Cortex of kidney (tissue), 1 donor: Measurements from ENCODE around the gene CD109.
"Not testable (repeated sequence)": the region's sequence is repeated elsewhere in the genome, so short reads cannot be mapped to it uniquely, and the experiment has no call there.

Source experiments
- DNase-seq: peaks from one replicate; lab custom pipeline; 2025; lab: John Stamatoyannopoulos, UW

CD109 gene

DNA sequence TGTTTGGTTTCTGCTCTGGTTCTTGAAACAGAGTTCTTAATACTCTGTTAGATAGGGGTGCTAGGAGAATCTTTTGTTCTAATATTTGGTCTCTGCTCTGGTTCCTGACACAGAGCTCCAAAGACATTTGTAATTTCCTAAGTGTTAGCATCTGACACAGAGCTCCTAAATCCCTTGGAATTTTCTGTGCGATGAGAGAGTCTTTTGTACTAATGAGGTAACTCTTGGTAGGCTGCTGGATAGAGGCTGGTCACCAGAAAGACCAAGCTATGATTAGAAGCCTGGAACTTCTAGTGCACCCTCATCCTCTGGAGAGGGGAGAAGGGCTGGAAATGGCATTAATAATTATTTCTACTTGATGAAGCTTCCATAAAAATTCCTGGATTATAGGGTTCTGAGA is 7.7 kb upstream of the CD109 start:
- DNase-seq: no peak

DNA sequence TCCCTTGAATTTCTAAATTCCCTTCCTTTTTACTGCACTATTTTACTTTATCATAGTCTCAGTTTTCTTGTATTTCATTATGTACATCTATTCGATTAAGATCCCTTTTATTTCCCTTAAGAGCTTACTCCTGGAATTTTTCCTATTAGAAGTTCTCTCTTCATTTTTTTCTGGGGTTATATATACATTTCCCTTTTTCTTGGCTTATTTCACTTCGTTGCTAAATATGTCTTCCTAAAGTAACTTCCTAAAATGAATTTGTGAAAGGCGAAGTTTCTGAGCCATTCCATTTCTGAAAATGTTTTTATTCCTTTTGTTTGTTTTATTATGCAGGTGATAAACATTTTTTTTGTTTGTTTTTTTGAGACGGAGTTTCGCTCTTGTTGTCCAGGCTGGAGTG is 5.9 kb upstream of the CD109 start:
- no peak for DNase-seq

DNA sequence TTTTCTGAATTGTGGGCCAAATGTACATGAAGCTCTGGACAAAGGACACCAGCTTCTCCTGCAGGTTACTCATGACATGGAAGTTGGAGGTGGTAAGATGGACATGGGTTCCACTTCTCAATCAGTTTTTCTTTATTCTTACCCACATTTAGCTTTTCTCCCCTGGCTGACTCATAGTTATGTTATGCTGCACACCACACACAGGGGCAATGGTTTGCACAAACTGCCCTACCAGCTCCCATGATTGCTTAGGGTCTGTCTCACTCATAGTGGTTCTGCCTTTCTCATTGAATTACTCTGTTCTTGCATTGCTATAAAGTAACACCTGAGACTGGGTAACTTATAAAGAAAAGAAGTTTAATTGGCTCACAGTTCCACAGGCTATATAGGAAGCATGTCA is 4.5 kb upstream of the CD109 start:
- DNase-seq: no peak

DNA sequence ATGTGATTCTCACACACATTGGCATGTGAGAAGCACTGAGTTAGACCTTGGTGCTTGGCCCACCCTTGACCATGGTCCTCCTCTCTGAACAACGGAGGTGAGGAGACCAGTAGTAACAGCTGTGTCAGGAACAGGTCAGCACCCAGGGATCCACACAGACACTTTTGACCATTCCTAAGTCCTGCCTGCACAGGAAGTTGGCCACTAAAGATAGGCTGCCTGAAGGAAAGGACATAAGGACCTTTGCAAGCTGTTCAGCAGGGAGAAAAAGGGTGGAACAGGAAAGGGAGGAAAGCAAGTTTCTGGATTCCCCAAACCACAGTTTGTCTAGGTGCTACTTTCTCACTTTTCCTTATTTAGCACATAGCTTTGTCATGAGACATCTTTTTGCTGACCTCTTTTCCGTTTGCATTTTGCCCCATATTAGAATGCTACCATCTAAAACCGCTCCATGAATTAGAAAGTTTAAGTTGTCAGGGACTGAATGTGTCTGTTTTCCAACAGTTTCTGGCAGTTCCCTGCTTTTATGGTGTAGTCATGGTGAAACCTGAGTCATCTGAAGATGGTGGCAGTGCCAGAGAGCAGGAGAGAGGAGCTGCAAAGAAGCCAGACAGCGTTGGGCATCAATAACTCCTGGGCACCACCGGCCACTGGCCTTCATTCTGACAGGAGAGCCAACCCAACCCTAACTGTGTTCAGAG is 1.1 kb upstream of the CD109 start:
- no peak for DNase-seq

- DNase-seq: no peak
Observed at GRCh38 chr6:73696966-73697655, 1.1 kb downstream of the CD109 start.

- no peak for DNase-seq
Observed at GRCh38 chr6:73699676-73700459, 3.9 kb downstream of the CD109 start.

DNA sequence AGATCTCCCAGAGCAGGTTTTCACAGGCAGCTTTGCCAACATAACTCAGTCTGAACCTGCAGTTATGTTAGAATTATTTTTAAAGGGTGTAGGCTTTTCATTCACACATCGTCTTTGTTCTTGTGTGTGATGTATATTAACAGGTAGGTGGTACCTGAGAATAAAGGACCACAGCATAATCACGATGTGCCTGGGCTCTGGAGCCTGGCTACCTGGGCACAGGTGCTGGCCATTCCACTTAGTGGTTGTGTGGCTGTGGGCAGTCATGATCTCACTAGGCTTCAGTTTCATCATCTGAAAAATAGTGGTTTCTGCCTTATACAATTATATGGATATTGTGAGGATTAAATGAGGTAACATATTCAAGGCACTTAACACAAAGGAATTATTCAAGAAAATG is 6.4 kb downstream of the CD109 start:
- no peak for DNase-seq

DNA sequence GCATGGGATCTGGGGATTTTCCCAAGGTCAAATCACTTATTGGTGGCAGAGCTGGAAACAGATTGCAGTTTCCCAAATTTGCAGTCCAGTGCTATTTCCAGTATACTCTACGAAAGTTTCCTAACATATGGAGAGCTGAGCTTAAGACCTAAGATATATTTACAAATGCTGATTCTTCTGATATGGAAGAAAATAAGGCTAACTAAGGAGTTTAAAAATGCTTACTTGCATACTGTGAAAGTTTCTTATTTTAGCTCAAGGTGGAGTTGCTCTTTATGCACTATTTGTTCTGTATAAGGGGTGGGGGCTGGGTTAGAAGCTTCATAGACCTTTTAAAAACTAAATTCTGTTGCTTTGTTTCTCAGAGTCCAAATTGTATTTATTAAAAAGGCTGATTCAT is 7.5 kb downstream of the CD109 start:
- DNase-seq: no peak

DNA sequence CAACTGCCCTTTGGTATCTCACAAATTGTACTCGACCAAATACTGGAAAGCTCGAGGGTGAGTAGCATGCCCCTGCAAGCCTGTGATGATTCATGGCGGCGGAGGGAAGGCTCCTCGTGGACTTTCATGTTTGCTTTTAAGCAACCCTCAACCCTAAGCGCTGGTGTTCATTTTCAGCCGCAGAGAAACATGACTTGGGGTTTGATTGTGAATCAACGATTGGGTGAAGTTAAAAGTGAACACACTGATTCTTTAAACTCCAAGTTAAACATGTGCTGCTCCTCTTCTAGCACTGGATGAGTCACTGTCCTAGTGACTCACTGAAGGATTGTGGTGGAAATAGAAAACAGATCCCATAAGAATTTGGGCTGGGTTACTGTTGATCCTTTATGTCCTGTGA is 8.3 kb downstream of the CD109 start:
- no peak for DNase-seq

DNA sequence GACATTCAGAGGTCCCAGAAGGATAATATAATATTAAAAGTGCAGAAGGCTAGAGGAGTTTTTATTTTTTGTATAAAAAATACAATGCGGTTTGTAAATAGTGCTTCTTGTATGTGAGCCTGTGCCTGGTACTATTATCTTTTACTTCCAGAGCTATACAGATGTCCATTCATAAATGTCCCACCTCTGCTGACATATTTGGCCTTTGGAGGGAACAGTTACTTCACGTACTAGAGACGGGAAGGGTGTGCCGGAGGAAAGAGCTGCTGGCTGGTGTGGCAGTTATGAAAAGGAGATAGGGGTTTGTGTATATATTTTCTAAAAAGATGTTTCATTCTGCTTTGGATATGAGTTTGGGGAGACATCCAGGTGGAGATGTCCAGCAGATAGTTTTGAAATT is 8.8 kb downstream of the CD109 start:
- DNase-seq: no peak

DNA sequence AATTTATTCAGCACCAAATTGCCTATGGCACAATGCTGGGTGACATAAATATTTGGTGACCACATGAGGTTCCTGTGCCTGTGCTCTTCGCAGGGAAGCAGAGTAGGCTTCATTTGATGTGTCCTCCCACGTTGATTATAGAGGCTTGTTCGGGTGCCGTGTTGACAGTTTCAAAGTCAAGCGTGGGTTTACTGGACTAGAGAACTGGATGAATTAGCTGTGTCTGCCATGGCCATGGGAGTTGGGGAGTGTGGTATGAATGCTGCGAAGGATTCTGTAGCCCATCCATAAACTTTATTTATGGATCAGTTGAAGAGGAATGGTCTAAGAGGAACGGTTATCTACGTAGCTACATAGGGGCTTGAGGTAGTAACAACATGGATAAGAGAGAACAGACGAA is 11.0 kb downstream of the CD109 start:
- DNase-seq: no peak

GRCh38 chr6:73710470-73710869 is 14.5 kb downstream of the CD109 start:
- DNase-seq: no peak

DNA sequence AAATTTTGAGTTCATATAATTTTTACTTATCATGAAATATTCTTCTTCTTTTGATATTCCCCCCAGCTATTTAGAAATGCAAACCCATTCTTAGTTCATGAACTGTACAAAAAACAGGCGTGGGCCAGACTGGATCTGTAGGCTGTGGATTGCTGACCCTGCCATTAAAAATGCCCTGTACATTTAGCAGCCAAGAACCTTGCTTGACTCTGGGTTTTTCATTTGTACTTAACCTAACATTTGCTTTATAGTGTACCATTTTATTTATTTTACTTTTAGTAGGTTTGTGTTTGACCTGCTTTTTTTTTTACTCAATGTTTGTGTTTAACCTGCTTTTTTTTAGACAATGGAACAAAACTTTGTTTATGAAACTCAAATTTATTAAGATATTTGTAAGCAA is 14.9 kb downstream of the CD109 start:
- DNase-seq: no peak

DNA sequence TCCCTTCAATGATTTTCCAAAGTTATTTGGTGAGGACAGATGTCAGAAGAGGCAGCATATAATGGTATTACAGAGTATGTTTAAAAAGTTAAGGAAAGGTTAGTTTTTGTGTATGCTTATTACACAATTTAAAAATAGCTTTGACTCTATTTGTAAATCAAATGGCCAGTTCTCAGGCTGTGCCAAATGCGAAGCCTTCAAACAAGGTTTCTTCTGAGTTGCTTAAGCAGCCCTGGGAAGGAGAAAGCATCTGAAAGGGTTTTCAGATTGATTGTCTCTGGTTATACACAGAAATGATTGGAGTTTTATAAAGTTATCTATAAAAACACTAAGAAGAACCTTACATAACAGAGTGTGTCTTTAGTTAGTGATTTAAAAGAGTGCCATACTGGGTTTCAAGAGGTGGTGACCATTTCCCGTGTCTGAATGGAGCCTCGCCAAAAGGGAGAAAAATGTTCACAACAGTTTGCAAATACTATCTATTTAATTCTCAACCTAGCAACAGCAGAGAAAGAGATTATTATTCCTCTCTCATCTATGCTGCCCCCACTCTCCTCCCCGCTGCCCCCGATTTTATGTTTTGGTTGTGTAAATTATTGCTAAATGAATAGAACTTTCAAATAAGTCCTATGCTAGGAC is 16.7 kb downstream of the CD109 start:
- no peak for DNase-seq

- no peak for DNase-seq
Observed at GRCh38 chr6:73713426-73714147, 17.6 kb downstream of the CD109 start.

- not testable (repeated sequence) for DNase-seq
Observed at GRCh38 chr6:73715111-73715508, 19.1 kb downstream of the CD109 start.

DNA sequence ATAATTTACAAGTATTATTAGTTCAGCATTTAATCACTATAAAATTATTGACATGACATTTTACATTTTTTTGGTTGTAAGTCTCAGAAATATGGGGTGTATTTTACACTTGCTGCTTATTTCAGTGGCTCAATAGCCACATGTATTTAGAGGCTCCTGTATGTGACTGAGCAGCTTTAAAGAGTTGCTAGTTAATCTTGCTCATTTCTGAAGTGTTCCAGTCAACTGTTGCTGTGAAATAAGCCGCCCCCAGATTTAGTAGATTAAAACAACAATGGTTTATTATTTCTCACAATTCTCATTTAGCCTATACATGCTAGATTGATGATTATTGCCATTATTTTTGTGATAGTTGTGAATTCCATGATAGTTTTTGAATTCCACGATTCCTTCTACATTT is 23.0 kb downstream of the CD109 start:
- DNase-seq: no peak

GRCh38 chr6:73722318-73723060 is 26.5 kb downstream of the CD109 start:
- no peak for DNase-seq

DNA sequence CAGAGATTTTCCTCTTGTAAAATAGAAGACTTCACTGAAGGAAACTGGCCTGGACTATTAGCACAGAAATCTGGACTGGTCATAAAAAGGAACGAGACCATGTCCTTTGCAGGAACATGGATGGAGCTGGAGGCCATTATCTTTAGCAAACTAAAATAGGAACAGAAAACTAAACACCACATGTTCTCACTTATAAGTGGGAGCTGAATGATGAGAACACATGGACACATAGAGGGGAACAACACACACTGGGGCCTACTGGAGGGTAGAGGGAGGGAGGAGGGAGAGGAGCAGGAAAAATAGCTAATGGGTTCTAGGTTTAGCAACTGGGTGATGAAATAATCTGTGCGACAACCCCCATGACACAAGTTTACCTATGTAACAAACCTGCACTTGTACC is 27.5 kb downstream of the CD109 start:
- not testable (repeated sequence) for DNase-seq

DNA sequence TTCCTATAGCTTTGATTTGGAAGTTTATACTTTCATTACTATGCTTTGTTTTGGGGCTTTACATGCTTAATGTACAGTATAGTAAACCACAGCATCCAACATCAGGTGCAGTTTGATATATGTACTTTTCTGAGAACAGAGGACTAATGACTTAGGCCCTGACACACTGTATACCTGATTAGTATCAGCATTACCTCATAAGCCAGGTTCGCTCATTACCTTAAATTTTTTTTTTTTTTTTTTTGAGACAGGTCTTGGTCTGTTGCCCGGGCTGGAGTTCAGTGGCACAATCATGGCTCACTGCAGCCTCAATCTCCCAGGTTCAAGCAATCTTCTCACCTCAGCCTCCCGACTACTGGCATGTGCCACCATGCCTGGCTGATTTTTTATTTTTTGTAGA is 28.4 kb downstream of the CD109 start:
- no peak for DNase-seq

DNA sequence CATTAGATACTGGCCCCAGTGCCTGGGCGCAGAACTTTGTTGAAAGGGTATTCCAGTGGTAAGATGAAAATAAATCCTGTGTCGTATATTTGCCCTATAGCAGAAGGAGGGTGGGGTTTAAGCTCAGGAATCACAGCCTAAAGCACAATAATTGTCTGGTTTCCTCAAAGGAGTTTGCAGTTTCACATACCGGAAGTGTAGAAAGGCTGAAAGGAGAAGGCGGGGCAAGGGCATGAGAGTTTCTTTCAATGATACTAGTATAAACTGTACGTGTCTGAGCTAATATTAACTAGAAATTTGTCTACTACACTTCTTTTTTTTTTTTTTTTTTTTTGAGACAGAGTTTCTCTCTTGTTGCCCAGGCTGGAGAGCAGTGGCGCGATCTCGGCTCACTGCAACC is 29.2 kb downstream of the CD109 start:
- DNase-seq: not testable (repeated sequence)
